AG10803 (cell line): ENCODE data around the gene OXCT1.

Source experiments
- DNase-seq: peaks from one replicate; pipeline ENCODE4 v3.0.0; 2010; ENCODE audit warnings: low read depth
- H3K4me3 ChIP-seq: 2 replicates; pipeline ENCODE4 v1.5.1; 2011; ENCODE audit warnings: mild to moderate bottlenecking, low read length, control low read depth
- TF ChIP-seq, protein P1 (sequence below): conservative IDR thresholded peaks from 2 replicates; pipeline ENCODE4 v1.5.1; 2011; ENCODE audit warnings: mild to moderate bottlenecking, low read length, control low read depth, inconsistent platforms

The OXCT1 gene

DNA sequence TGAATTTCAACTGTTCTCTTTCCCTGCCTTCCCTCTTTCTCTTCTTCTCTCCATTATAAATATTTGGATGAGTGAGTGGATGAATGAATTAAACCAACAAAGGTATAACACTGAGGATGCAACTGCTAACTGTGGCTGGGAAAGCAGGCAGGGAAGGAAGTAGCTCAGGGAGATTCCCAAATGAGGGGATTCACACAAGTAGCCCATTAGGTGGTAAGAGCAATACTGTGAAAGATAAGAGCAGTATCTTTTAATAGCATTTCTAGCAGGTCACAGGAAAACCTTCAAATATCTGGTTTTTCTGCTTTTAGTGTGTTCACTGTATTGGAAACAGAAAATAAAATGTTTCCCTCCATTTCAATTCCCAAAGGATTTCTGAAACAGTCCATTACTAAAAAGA is 105.6 kb downstream of the OXCT1 start:
- TF ChIP-seq, protein P1, sequence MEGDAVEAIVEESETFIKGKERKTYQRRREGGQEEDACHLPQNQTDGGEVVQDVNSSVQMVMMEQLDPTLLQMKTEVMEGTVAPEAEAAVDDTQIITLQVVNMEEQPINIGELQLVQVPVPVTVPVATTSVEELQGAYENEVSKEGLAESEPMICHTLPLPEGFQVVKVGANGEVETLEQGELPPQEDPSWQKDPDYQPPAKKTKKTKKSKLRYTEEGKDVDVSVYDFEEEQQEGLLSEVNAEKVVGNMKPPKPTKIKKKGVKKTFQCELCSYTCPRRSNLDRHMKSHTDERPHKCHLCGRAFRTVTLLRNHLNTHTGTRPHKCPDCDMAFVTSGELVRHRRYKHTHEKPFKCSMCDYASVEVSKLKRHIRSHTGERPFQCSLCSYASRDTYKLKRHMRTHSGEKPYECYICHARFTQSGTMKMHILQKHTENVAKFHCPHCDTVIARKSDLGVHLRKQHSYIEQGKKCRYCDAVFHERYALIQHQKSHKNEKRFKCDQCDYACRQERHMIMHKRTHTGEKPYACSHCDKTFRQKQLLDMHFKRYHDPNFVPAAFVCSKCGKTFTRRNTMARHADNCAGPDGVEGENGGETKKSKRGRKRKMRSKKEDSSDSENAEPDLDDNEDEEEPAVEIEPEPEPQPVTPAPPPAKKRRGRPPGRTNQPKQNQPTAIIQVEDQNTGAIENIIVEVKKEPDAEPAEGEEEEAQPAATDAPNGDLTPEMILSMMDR: no peak
- no peak for DNase-seq
- no peak overlapping the region for H3K4me3 ChIP-seq

- DNase-seq: no peak
- TF ChIP-seq, protein P1: no peak
- no peak overlapping the region for H3K4me3 ChIP-seq
Observed at GRCh38 chr5:41763574-41763973, 106.7 kb downstream of the OXCT1 start.

DNA sequence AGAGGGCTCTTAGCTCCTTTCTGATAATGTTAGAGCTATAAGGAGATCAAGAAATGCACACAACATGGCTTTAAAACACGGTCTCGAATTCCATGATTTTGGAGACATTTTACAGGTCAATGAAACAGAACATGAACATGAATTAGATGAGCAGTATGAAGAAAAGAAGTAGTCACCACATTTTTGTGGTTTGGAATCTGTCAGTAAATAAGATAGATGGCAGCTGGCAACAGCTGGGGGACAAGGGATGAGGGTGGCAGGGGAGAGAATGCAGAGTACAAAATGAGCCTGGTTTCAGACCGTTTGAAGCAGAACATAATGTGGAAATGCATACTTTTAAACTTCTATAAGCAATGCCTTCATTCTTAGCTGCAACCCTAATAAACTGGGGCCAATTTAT is 107.1 kb downstream of the OXCT1 start:
- H3K4me3 ChIP-seq: no peak overlapping the region
- peak; percentile 78 for DNase-seq
- TF ChIP-seq, protein P1: no peak

DNA sequence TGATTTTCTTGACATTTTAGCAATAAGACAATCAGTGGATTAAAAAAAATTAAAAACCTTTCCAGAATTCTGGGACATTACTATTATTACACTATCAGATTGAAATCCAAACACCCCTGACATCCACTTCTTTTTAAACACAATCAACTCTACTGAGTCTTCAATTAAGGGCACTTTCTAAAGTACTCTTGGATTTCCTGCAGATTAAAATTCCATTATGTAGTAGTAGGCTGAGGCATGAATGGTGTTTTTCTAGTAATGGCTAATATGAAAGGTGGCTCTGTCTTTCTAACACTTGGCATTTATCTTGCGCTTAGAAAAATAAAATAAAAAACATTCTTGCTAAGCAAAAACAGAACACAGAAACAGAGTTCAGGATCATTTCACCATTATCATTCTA is 107.8 kb downstream of the OXCT1 start:
- no peak overlapping the region for H3K4me3 ChIP-seq
- no peak for DNase-seq
- TF ChIP-seq, protein P1: no peak

DNA sequence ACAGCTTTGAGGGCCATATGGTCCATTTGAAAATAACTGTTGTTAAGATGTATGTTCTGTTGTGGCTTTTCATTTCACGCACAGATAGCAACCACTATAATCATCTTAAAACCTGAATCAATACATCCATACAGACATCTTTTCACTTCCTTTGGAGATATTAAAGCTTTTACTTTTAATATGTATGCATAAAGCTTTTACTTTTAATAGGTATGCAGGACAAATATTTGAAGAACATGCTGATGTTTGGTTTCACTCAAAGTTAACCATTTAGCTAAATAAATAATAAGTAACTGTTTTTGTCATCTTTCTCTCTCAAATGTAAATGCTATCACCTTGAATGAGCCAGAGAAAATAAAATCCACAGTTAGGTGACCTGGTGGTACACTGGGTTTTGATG is 108.6 kb downstream of the OXCT1 start:
- H3K4me3 ChIP-seq: no peak overlapping the region
- no peak for DNase-seq
- TF ChIP-seq, protein P1: no peak

DNA sequence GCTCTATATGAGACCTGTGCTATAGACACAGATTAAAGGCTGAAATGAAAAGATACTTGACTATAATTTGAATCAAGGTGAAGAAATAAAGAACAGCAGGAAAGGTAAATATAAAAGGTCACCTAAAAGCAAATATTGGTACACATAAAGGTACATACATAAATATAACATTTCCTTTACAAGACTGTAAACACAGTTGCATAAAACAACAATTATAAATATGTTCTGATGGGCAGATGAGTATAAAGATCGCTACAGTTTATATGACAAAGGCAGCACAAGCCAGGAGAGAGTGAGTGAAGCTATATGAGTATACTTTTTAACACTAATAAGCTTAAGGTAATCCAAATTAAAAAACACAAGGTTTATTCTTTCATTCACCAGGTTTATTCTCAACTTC is 114.5 kb downstream of the OXCT1 start:
- TF ChIP-seq, protein P1: no peak
- H3K4me3 ChIP-seq: no peak overlapping the region
- DNase-seq: no peak

- TF ChIP-seq, protein P1: peak; percentile 37
- peak; percentile 13 for DNase-seq
- no peak overlapping the region for H3K4me3 ChIP-seq
Observed at GRCh38 chr5:41754857-41755256, 115.4 kb downstream of the OXCT1 start.
